ENCODE data around the gene RASIP1.
"Not testable (repeated sequence)": the region's sequence is repeated elsewhere in the genome, so short reads cannot be mapped to it uniquely, and the experiment has no call there.

RASIP1 gene

DNA sequence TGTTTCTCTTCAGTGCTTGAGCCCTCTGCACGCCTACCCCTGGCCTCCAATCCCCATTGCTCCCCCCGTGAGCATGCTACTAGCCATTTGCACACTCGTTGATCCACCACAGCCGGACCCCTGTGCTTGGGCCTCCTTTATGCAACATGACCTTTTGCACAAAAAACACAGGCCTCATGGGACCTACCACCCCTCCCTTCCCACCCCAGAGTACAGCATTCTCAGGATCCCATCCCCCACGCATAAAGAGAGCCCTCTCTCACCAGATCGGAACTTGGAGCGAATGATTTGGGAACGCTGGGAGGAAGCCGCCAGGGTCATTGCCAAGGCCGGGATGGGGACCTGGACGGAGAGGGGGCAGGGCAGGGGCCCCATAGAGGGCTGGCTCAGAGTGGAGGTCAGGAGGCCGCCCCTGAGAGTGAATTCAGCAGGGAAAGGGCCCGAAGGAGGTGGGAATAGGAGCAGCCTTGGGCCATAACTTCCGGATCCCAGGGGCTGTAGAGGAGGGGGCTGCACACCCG, 21.6 kb downstream of the RASIP1 start:
- DNase-seq (ENCODE audit: low read depth) = no peak
- TF ChIP-seq, protein P1, sequence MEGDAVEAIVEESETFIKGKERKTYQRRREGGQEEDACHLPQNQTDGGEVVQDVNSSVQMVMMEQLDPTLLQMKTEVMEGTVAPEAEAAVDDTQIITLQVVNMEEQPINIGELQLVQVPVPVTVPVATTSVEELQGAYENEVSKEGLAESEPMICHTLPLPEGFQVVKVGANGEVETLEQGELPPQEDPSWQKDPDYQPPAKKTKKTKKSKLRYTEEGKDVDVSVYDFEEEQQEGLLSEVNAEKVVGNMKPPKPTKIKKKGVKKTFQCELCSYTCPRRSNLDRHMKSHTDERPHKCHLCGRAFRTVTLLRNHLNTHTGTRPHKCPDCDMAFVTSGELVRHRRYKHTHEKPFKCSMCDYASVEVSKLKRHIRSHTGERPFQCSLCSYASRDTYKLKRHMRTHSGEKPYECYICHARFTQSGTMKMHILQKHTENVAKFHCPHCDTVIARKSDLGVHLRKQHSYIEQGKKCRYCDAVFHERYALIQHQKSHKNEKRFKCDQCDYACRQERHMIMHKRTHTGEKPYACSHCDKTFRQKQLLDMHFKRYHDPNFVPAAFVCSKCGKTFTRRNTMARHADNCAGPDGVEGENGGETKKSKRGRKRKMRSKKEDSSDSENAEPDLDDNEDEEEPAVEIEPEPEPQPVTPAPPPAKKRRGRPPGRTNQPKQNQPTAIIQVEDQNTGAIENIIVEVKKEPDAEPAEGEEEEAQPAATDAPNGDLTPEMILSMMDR (conservative IDR thresholded peaks at IDR 0.05; ENCODE audit: low read depth, low read length) = no peak
- no peak overlapping the region for H3K4me3 ChIP-seq (ENCODE audit: low read depth, low read length)

DNA sequence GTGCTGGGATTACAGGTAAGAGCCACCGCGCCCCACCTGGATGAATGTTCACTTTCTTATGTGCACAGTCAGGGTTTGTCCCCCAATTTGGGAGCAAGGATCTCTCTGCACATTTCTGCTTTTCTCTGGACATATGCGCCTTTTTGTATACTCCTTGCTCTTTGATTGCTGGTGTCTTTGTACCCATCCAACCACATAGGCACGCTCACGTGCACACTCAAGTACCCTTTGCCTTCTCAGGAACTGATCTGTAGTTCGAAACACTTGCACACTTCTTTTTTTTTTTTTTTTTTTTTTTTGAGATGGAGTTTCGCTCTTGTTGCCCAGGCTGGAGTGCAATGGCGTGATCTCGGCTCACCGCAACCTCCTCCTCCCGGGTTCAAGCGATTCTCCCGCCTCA, 22.3 kb downstream of the RASIP1 start:
- H3K4me3 ChIP-seq (ENCODE audit: low read depth, low read length); DNase-seq (ENCODE audit: low read depth): not testable (repeated sequence)

DNA sequence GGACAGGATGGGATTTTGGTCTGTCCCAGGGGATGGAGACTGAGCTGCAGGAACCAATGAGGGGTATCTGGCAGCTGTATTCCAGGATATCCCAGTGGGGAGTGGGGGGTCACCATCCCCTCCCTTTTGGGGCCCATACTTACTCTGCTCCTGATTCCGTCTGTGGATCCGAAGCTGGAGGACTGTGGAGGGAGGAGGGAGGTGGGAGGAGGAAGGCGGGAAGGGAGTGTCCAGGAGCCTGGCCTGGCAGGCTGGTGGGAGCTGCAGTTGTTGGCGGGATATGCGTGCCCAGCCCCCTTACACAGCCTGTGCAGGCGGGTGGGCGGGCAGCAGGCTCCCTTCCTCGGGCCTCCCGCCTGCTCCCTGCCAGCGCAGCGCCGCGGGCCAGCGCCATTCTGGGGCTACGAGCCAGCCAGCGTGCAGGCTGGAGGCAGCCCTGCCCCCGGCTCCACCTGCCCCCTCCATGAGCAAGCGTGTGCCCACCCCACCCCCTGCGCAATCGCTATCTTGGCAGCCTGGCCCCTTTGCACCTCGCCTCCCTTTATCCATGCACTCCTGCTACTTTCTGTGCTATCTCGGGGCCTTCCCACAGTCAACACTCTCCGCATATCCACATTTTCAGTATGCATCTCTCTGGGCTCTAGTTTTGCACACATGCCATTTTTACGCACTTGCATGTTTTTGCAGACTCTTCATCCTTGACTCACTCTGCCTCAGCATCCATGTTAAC, 23.7 kb downstream of the RASIP1 start:
- DNase-seq (ENCODE audit: low read depth) = no peak
- TF ChIP-seq, protein P1 (conservative IDR thresholded peaks at IDR 0.05; ENCODE audit: low read depth, low read length) = no peak
- peak overlapping the region; percentile 40 for H3K4me3 ChIP-seq (ENCODE audit: low read depth, low read length)

DNA sequence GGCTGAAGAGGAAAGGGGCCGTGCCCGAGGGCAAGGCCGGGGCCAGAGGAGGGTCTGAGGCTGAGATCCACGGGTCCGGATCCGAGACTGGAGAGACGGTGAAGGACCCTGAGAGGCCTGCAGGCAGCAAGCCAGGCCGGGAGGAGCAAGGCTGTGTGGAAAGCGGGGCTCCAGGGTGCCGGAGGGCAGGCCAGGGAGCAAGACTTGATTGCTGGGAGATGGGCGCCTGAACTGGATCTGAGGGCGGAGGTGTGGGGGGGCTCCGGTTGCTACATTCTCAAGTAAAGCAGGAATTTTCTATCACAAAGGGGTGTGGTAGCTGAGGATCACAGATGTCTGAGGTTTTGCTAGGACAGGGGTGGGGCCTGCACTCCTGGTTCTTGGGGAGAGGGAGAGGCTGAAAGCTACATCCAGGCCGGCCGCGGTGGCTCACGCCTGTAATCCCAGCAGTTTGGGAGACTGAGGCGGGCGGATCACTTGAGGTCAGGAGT, 24.7 kb downstream of the RASIP1 start:
- no peak overlapping the region for H3K4me3 ChIP-seq (ENCODE audit: low read depth, low read length)
- TF ChIP-seq, protein P1 (conservative IDR thresholded peaks at IDR 0.05; ENCODE audit: low read depth, low read length) = no peak
- DNase-seq (ENCODE audit: low read depth) = no peak

DNA sequence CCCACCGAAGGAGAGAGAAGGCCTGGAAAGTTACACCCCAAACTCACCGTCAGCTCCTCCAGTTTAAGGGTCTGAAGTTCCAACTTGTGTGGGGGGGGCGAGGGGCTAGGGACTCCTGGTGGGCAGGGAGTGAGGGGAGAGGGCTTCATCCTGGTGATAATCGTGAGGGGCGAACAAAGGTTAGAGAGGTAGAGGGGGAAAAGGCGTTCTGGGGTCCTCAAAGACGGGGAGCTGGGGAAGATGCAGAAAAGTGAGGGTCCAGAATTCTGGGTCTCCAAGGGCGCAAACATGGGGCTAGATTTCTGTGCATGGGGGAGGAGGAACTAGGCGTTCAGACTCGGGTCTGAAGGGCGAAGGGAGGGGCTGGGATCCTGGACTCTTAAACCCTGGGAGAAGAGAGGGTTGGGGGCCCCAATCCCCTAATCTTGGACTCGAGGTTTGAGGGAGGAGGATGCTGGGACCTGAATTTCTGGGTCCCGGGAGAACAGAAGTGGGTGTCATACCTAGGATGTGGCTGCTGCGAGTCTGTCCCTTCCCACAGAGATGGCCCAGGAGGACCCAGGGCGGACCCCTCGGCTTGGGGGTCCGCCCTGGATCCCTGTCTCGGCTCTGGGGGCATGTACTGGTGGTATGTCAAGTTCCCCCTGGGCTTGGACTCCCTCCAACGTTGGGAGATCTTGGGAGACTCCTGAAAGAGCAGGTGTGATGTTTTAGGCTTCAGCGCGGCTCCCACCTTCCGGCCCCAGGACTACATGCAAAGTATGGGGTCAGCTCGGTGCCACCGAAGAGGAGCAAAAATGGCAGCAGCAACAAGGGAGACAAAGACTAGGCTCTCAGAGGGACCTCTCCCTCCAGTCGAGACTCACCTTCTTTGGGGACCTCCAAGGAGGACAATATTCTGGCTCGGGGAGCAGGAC, 25.4 kb downstream of the RASIP1 start:
- DNase-seq (ENCODE audit: low read depth) = no peak
- TF ChIP-seq, protein P1 (conservative IDR thresholded peaks at IDR 0.05; ENCODE audit: low read depth, low read length) = no peak
- H3K4me3 ChIP-seq (ENCODE audit: low read depth, low read length) = peak overlapping the region; percentile 62

DNA sequence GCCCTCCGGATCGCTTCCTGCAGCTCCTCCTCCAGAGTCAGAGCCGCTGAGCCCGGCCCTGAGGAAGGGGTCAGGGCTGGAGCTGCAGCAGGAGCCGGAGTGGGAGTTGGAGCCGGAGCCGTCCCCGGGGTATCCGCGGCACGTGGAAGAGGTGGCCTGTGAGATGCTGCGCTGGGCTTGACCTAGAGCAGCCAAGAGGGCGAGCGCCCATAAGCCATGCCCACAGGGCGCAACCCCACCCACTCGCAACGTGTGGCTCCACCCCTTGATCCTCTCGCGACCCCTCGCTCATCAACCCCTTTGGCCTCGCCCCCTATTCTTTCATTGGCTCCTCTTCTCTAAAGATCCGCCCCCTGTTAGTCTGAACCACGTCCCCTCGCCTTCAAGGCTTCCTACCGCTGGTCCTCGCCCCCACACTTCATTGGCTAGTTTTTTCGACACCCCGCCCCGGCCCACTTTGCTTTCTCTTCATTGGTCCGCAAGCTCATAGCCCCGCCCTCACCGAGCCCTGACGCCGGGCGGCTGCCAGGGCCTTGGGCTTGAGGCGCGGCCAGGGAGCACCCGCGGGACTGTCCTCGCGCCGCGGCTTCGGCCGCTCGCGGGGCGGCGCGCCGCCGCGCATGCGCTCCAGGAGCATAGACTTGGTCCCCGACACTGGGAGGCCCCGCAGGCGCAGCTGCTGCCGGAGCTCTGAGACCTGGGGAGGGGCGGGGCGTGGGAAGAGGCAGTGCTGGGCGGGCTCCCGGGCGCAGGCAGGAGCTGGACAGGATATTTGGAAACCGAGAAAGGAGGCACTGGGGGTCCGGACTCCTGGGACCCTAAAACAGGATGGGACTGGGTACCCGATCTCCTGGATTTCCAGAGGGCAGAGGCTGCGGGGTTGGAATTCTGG, 26.3 kb downstream of the RASIP1 start:
- H3K4me3 ChIP-seq (ENCODE audit: low read depth, low read length) = peak overlapping the region; percentile 64
- TF ChIP-seq, protein P1 (conservative IDR thresholded peaks at IDR 0.05; ENCODE audit: low read depth, low read length) = no peak
- peak; percentile 100 for DNase-seq (ENCODE audit: low read depth)
